Mesothelial cell of epicardium (in vitro differentiated cells): Measurements from ENCODE around the gene GABRA1. TPM values are rescaled to one million over a fixed set of nuclear protein-coding genes. Genes with fewer than 3 reads are reported as not detected.

Source experiments
- DNase-seq, 2 experiments: peaks; one replicate each; pipeline ENCODE4 v3.0.0; 2021; ENCODE audit warnings: low spot score in 2 of 2; ENCODE audit not compliant: unreplicated experiment in 2 of 2
- H3K27ac Mint-ChIP-seq: 2 replicates; pipeline ENCODE4 v1.8.0; 2021; ENCODE audit warnings: mixed read lengths
- H3K27me3 Mint-ChIP-seq: 2 replicates; pipeline ENCODE4 v1.8.0; 2021; ENCODE audit warnings: low read depth, mixed read lengths
- H3K36me3 Mint-ChIP-seq: 2 replicates; pipeline ENCODE4 v1.8.0; 2021; ENCODE audit warnings: mixed read lengths
- H3K4me1 Mint-ChIP-seq: 2 replicates; pipeline ENCODE4 v1.8.0; 2021; ENCODE audit warnings: mixed read lengths
- H3K4me3 Mint-ChIP-seq: 2 replicates; pipeline ENCODE4 v1.8.0; 2021; ENCODE audit warnings: mild to moderate bottlenecking, moderate library complexity, mixed read lengths
- H3K9me3 Mint-ChIP-seq: 2 replicates; pipeline ENCODE4 v1.8.0; 2021; ENCODE audit warnings: mixed read lengths
- CTCF ChIP-seq: fragments of 200-600 bp; sonication (generic); IDR thresholded peaks from one replicate; pipeline ENCODE4 v1.5.0; 2021; ENCODE audit warnings: antibody characterized with exemption; ENCODE audit not compliant: unreplicated experiment
- total RNA-seq: library from RNA; stranded (reverse); gene quantifications from 3 replicates; pipeline ENCODE4 v1.2.1, GENCODE V29; 2021

Gene GABRA1
- total RNA-seq, 1 donor from 2014 or later = not detected

DNA sequence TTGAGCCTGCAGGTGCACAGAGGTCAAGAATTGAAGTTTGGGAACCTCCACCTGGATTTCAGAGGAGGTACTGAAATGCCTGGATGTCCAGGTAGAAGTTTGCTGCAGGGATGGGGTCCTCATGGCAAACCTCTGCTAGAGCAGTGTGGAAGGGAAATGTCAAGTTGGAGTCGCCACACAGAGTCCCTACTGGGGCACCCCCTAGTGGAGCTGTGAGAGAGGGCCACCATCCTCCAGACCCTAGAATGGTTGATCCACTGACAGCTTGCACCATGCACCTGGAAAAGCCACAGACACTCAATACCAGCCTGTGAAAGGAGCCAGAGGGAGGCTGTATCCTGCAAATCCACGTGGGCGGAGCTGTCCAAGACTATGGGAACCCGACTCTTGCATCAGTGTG lies 78.0 kb downstream of the GABRA1 start:
- DNase-seq = no peak
- no peak overlapping the region for H3K27ac Mint-ChIP-seq
- no peaks in the 10 kb centered on the region for H3K4me1 Mint-ChIP-seq
- H3K4me3 Mint-ChIP-seq = no peak overlapping the region
- no peak for TF ChIP-seq CTCF
- H3K36me3 Mint-ChIP-seq = no peaks in the 10 kb centered on the region
- peaks cover 9% of the 10 kb centered on the region for H3K9me3 Mint-ChIP-seq
- H3K27me3 Mint-ChIP-seq = no peaks in the 10 kb centered on the region

GRCh38 chr5:161934486-161934885 lies 86.6 kb downstream of the GABRA1 start:
- H3K4me1 Mint-ChIP-seq = no peaks in the 10 kb centered on the region
- H3K9me3 Mint-ChIP-seq = peaks cover 3% of the 10 kb centered on the region
- H3K27ac Mint-ChIP-seq = no peak overlapping the region
- no peak for TF ChIP-seq CTCF
- DNase-seq = no peak
- no peak overlapping the region for H3K4me3 Mint-ChIP-seq
- no peaks in the 10 kb centered on the region for H3K36me3 Mint-ChIP-seq
- no peaks in the 10 kb centered on the region for H3K27me3 Mint-ChIP-seq

DNA sequence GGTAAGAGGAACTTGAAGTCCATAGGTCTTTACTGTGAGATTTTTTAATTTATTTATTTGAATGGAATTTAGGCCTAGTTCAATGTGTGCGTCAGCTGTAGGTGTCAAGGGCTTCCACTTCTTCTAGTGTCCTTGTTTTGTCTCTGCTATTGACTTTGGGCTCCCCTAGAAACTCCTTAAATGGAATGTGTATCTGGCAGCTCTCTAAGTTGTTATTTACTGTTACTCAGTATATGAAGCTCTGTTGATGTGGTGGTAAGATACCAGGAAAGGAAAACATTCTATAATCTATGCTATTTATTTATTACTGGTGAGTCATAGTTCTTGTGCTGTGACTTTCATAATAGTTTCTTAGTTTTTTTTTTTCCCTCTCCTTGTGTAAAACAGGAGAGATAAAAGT lies 97.1 kb downstream of the GABRA1 start:
- no peak for DNase-seq
- Mint-ChIP-seq H3K4me1 (no peaks in the 10 kb centered on the region), H3K9me3 (no peaks in the 10 kb centered on the region), H3K27ac (no peak overlapping the region), H3K36me3 (no peaks in the 10 kb centered on the region), H3K27me3 (no peaks in the 10 kb centered on the region), H3K4me3 (no peak overlapping the region)
- no peak for TF ChIP-seq CTCF

DNA sequence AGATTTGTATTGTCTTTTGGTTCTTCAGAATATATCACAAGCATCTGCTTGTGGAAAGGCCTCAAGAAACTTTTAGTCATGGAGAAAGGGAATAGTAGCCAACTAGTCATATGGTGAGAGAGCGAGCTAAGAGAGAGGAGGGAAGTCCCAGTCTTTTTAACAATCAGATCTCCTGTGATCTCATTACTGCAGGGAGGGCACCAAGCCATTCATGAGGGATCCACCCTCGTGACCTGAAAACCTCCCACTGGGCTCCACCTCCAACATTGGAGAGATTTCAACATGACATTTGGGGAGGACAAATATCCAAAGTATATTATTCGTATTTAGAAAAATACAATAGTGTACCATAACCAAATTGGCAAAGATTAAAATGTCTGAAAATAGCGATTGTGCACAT lies 99.0 kb downstream of the GABRA1 start:
- Mint-ChIP-seq H3K4me1 (no peaks in the 10 kb centered on the region), H3K9me3 (no peaks in the 10 kb centered on the region), H3K4me3 (no peak overlapping the region), H3K27me3 (no peaks in the 10 kb centered on the region), H3K36me3 (no peaks in the 10 kb centered on the region), H3K27ac (no peak overlapping the region)
- TF ChIP-seq CTCF = no peak
- DNase-seq = no peak

Other genes starting within 250 kb of the GABRA1 start
- gene GABRA6, start 162.4 kb upstream of the GABRA1 start, total RNA-seq = not detected in 3 replicates
- gene GABRG2, start 219.7 kb downstream of the GABRA1 start, total RNA-seq = 0.56 to 0.63 TPM in 2 of 3 replicates, not detected in the other